Nephron (organoid): ENCODE results near the gene AHSP.

Experiments
- H3K27ac Mint-ChIP-seq, 3 experiments: 2 replicates each; pipeline ENCODE4 v1.8.0; 2020; ENCODE audit warnings: mixed read lengths in 3 of 3, mild to moderate bottlenecking in 2 of 3, moderate library complexity in 1 of 3
- H3K27me3 Mint-ChIP-seq: 2 replicates; pipeline ENCODE4 v1.8.0; 2021; ENCODE audit warnings: low read depth, mild to moderate bottlenecking, moderate library complexity, mixed read lengths
- H3K36me3 Mint-ChIP-seq: 2 replicates; pipeline ENCODE4 v1.8.0; 2020; ENCODE audit warnings: low read depth, mixed read lengths
- H3K4me1 Mint-ChIP-seq: 2 replicates; pipeline ENCODE4 v1.8.0; 2020; ENCODE audit warnings: mixed read lengths
- H3K4me3 Mint-ChIP-seq, 3 experiments: 2 replicates each; pipeline ENCODE4 v1.8.0; 2020; ENCODE audit warnings: mild to moderate bottlenecking in 3 of 3, mixed read lengths in 3 of 3, moderate library complexity in 2 of 3
- H3K9me3 Mint-ChIP-seq: 2 replicates; pipeline ENCODE4 v1.8.0; 2020; ENCODE audit warnings: mixed read lengths
- TF ChIP-seq, protein P1 (sequence below), 3 experiments: fragments of 200-600 bp; sonication (generic); IDR thresholded peaks; one replicate each; pipeline ENCODE4 v1.5.0; 2021; ENCODE audit warnings: antibody characterized with exemption in 3 of 3; ENCODE audit not compliant: unreplicated experiment in 3 of 3

Gene AHSP

DNA sequence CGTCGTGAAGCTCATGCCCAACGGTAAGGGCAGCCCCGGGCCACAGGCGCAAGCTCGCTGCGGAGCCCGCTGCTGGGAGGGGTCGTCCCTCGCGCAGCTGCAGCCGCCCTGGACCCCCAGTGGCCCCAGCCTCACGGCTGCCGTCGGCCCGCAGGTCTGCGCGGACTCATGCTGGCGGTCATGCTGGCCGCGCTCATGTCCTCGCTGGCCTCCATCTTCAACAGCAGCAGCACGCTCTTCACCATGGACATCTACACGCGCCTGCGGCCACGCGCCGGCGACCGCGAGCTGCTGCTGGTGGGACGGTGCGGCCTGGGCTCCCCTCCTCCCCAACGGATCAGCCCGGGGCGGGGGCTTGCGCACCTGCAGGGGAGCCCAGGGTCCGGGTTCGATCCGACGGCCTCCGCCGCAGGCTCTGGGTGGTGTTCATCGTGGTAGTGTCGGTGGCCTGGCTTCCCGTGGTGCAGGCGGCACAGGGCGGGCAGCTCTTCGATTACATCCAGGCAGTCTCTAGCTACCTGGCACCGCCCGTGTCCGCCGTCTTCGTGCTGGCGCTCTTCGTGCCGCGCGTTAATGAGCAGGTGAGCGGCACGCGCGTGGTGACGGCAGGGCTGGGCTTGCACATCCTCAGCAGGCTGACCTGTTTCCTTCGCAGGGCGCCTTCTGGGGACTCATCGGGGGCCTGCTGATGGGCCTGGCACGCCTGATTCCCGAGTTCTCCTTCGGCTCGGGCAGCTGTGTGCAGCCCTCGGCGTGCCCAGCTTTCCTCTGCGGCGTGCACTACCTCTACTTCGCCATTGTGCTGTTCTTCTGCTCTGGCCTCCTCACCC, 39.0 kb upstream of the AHSP start:
- H3K36me3 Mint-ChIP-seq: peaks cover 29% of the 10 kb centered on the region
- TF ChIP-seq, protein P1, sequence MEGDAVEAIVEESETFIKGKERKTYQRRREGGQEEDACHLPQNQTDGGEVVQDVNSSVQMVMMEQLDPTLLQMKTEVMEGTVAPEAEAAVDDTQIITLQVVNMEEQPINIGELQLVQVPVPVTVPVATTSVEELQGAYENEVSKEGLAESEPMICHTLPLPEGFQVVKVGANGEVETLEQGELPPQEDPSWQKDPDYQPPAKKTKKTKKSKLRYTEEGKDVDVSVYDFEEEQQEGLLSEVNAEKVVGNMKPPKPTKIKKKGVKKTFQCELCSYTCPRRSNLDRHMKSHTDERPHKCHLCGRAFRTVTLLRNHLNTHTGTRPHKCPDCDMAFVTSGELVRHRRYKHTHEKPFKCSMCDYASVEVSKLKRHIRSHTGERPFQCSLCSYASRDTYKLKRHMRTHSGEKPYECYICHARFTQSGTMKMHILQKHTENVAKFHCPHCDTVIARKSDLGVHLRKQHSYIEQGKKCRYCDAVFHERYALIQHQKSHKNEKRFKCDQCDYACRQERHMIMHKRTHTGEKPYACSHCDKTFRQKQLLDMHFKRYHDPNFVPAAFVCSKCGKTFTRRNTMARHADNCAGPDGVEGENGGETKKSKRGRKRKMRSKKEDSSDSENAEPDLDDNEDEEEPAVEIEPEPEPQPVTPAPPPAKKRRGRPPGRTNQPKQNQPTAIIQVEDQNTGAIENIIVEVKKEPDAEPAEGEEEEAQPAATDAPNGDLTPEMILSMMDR (IDR thresholded peaks at IDR 0.05; ENCODE audit: unreplicated experiment in 3 of 3): no peak
- H3K27me3 Mint-ChIP-seq: peaks cover 46% of the 10 kb centered on the region
- peaks cover 9% of the 10 kb centered on the region for H3K4me1 Mint-ChIP-seq
- peak overlapping the region; percentile 45 to 88 (median 85) for H3K4me3 Mint-ChIP-seq
- no peaks in the 10 kb centered on the region for H3K9me3 Mint-ChIP-seq
- no peak overlapping the region for H3K27ac Mint-ChIP-seq

DNA sequence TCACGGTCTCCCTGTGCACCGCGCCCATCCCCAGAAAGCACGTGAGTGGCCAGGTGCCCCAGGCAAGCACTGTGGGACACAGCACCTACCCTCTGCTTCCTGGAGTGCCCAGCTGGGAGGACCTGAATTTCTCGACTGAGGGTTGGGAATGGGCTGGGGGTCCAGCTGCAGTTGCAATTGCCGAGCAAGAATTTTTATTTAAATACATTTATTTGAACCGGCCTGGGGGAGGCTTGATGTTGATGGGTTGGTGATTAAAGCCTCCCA, 38.5 kb upstream of the AHSP start:
- TF ChIP-seq, protein P1 (IDR thresholded peaks at IDR 0.05; ENCODE audit: unreplicated experiment in 3 of 3): no peak

DNA sequence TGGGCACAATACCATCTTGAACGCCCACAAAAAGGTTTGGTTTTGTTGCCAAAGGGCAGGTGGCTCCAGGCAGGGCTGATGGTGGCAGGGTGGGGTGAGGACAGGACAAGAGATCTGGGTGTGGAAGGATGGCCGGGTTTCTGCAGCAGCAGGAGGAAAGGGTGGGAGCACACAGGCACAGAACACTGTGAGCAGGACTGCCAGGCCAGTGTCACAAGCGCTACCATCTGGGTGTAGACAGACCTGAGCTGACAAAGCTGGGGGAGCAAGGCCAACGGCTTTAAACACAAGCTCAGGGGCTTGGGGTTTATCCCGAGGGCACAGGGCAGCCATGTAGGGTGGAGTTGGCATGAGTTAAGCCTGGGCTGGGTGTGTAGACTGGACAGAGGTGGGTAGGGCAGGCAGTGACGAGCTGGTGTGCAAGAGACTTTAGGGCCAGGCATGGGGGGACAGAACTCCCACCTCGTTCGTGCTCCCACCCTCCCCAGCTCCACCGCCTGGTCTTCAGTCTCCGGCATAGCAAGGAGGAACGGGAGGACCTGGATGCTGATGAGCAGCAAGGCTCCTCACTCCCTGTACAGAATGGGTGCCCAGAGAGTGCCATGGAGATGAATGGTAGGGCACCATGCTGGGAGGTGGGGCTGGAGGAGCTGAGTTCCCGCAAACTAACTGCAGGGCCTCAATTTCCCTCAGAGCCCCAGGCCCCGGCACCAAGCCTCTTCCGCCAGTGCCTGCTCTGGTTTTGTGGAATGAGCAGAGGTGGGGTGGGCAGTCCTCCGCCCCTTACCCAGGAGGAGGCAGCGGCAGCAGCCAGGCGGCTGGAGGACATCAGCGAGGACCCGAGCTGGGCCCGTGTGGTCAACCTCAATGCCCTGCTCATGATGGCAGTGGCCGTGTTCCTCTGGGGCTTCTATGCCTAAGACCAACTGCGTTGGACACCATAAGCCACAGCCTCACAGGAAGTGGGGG, 37.8 kb upstream of the AHSP start:
- peaks cover 30% of the 10 kb centered on the region for H3K36me3 Mint-ChIP-seq
- peaks cover 9% of the 10 kb centered on the region for H3K4me1 Mint-ChIP-seq
- TF ChIP-seq, protein P1 (IDR thresholded peaks at IDR 0.05; ENCODE audit: unreplicated experiment in 3 of 3): no peak
- H3K4me3 Mint-ChIP-seq: peak overlapping the region; percentile 24 to 66 (median 58)
- H3K27me3 Mint-ChIP-seq: peaks cover 40% of the 10 kb centered on the region
- no peaks in the 10 kb centered on the region for H3K9me3 Mint-ChIP-seq
- H3K27ac Mint-ChIP-seq: no peak overlapping the region

More for the DNA sequence above, 38.5 kb upstream of the AHSP start:
- H3K9me3 Mint-ChIP-seq: no peaks in the 10 kb centered on the region
- peaks cover 9% of the 10 kb centered on the region for H3K4me1 Mint-ChIP-seq
- H3K36me3 Mint-ChIP-seq: peaks cover 30% of the 10 kb centered on the region
- H3K27me3 Mint-ChIP-seq: peaks cover 46% of the 10 kb centered on the region
- no peak overlapping the region for H3K27ac Mint-ChIP-seq
- peak overlapping the region; percentile 40 to 64 (median 45) for H3K4me3 Mint-ChIP-seq

DNA sequence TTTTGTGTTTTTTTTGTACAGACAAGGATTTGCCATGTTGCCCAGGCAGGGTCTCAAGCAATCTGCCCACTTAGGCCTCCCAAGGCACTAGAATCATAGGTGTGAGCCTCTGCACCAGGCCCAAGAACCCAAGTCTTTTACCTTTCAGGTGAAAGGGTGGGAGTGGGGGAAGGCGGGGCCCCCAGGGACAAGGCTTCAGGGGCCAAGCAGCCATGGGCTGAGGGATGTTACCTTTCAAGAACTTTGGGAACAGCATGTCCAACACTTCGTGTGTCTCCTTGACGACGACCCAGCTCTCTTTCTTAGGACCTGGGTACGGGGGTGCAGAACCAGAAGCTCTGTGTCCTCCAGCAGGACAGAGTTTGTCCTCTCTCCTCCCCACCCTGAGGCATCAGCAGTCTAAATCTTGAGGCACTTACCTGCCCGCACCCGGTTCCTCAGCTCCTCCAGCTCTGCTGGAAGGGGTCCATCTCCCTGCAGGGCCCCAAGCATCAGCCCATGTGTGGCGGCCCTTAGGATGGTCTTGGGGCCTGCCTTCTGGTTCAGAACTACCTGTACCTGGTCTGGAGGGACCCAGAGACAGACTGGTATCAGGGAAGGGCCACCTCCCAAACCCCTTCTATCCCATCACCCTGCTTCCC, 35.8 kb upstream of the AHSP start:
- H3K9me3 Mint-ChIP-seq: no peaks in the 10 kb centered on the region
- H3K27ac Mint-ChIP-seq: no peak overlapping the region
- peaks cover 23% of the 10 kb centered on the region for H3K27me3 Mint-ChIP-seq
- no peak overlapping the region for H3K4me3 Mint-ChIP-seq
- TF ChIP-seq, protein P1 (IDR thresholded peaks at IDR 0.05; ENCODE audit: unreplicated experiment in 3 of 3): no peak
- peaks cover 30% of the 10 kb centered on the region for H3K36me3 Mint-ChIP-seq
- H3K4me1 Mint-ChIP-seq: no peaks in the 10 kb centered on the region

DNA sequence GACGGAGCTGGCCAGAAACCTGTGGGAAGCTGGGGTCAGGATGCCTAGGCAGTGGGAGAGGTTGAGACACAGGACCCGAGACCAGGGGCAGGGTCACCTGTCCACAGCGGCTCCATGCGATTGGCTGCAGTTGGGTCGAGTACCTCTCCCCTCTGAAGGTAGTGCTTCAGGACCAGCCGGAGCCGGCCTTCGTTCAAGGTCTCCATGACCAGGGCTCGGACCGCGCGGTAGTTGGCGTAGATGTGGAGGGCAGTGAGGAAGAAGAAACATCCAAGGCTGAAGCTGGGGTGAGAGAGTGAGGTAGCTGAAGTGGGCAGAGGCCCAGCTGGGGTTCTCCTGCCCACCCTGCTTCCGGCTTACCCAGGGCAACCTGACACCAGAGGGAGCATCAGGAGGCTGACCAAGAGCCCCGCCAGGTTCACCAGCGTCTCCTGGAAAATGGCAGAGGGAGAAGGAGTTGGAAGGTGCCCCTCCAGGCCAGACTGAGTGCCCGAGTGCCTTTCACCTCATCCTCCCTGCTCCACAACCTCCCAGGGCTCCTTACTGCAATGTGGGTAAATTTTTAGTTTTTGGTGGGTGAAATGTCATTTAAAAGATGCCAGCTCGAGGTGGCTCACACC, 34.1 kb upstream of the AHSP start:
- H3K9me3 Mint-ChIP-seq: no peaks in the 10 kb centered on the region
- H3K27ac Mint-ChIP-seq: no peak overlapping the region
- H3K27me3 Mint-ChIP-seq: peaks cover 12% of the 10 kb centered on the region
- TF ChIP-seq, protein P1 (IDR thresholded peaks at IDR 0.05; ENCODE audit: unreplicated experiment in 3 of 3): no peak
- no peak overlapping the region for H3K4me3 Mint-ChIP-seq
- no peaks in the 10 kb centered on the region for H3K4me1 Mint-ChIP-seq
- peaks cover 42% of the 10 kb centered on the region for H3K36me3 Mint-ChIP-seq
